GM12878 (cell line): ENCODE results near the gene CDC42BPA. TPM values are rescaled to one million over a fixed set of nuclear protein-coding genes. Genes with fewer than 3 reads are reported as not detected.

Experiments used
- ATAC-seq: fragments of 200-7000 bp; cut with Tn5 transposase; 3 replicates; pipeline ENCODE4 v1.9.1; 2020; ENCODE audit warnings: mild to moderate bottlenecking, moderate library complexity
- BruUV-seq: library from RNA; stranded (reverse); fragments of 400-500 nt; replicated peaks from 2 replicates; lab custom pipeline; 2021; lab: Mats Ljungman, UMichigan
- CTCF ChIA-PET: fragments of 300-600 bp; sonication (Branson Sonifier 250); formaldehyde crosslinking; extraction: SDS; loops from one replicate; lab custom pipeline; 2021; ENCODE audit warnings: inconsistent platforms; lab: Yijun Ruan, JAX
- POLR2A ChIA-PET: fragments of 350-600 bp; formaldehyde crosslinking; extraction: SDS; loops from one replicate; lab custom pipeline; 2021; ENCODE audit warnings: inconsistent platforms; lab: Charles Lee
- RAD21 ChIA-PET: fragments of 300-600 bp; sonication (Branson Sonifier 250); formaldehyde crosslinking; loops from one replicate; lab custom pipeline; 2023; ENCODE audit warnings: antibody characterized with exemption; ENCODE audit not compliant: unreplicated experiment; lab: Charles Lee
- SMC1A ChIA-PET: fragments of 300-600 bp; sonication (Branson Sonifier 250); formaldehyde crosslinking; loops from one replicate; lab custom pipeline; 2023; ENCODE audit not compliant: unreplicated experiment, uncharacterized antibody; lab: Charles Lee
- DNase-seq: peaks from one replicate; pipeline ENCODE4 v3.0.0-alpha.2; 2011; ENCODE audit warnings: low read depth, low spot score
- FAIRE-seq: peaks from 3 replicates; lab custom pipeline; 2011; peaks lifted over from hg19 to GRCh38; lab: Jason Lieb, UNC
- H2AFZ ChIP-seq: 2 replicates; pipeline ENCODE4 v1.6.0; 2011; ENCODE audit warnings: low read depth, low read length, control low read depth; ENCODE audit not compliant: control insufficient read depth
- H3K27ac ChIP-seq: 2 replicates; pipeline ENCODE4 v1.5.1; 2011; ENCODE audit warnings: control low read depth; ENCODE audit not compliant: control insufficient read depth, insufficient read depth
- H3K27me3 ChIP-seq, 2 experiments: replicated peaks in 1 of 2; 2 replicates each; pipeline versions ENCODE4 v1.6.0 to v1.6.1; 2011; ENCODE audit warnings: low read length in 1 of 2; ENCODE audit not compliant: control insufficient read depth in 2 of 2, insufficient read depth in 2 of 2
- H3K36me3 ChIP-seq, 2 experiments: 2 replicates each; pipeline ENCODE4 v1.5.1; 2011; ENCODE audit warnings: low read length in 1 of 2; ENCODE audit not compliant: control insufficient read depth in 2 of 2, insufficient read depth in 2 of 2
- H3K4me1 ChIP-seq: 2 replicates; pipeline ENCODE4 v1.6.1; 2011; ENCODE audit warnings: mild to moderate bottlenecking, low read length, moderate library complexity, mixed read lengths; ENCODE audit not compliant: control insufficient read depth, insufficient read depth
- H3K4me2 ChIP-seq: 2 replicates; pipeline ENCODE4 v1.6.0; 2011; ENCODE audit warnings: control low read depth; ENCODE audit not compliant: control insufficient read depth, insufficient read depth
- H3K4me3 ChIP-seq: fragments of 200-600 bp; sonication (generic); 2 replicates; pipeline ENCODE4 v1.5.1; 2016
- H3K79me2 ChIP-seq: 2 replicates; pipeline ENCODE4 v1.6.0; 2011; ENCODE audit warnings: low read length; ENCODE audit not compliant: control insufficient read depth, insufficient read depth
- H3K9ac ChIP-seq: 2 replicates; pipeline ENCODE4 v1.8.0; 2011; ENCODE audit warnings: low read length, control low read depth, mixed read lengths; ENCODE audit not compliant: control insufficient read depth, insufficient read depth
- H3K9me3 ChIP-seq: replicated peaks from 3 replicates; pipeline ENCODE4 v1.5.1; 2011; ENCODE audit warnings: mild to moderate bottlenecking, low read length; ENCODE audit not compliant: control insufficient read depth, insufficient read depth
- H4K20me1 ChIP-seq: 2 replicates; pipeline ENCODE4 v1.6.0; 2011; ENCODE audit not compliant: control insufficient read depth, insufficient read depth
- ASH2L ChIP-seq: fragments of 300-600, 200-600 bp; sonication (generic); IDR thresholded peaks from 2 replicates; pipeline ENCODE4 v1.6.1; 2017; ENCODE audit warnings: low read depth, mild to moderate bottlenecking, borderline replicate concordance
- BMI1 ChIP-seq: fragments of 450-650 bp; IDR thresholded peaks from 2 replicates; pipeline ENCODE4 v1.6.1; 2016; ENCODE audit warnings: mild to moderate bottlenecking, moderate library complexity, borderline replicate concordance
- CREB1 ChIP-seq: IDR thresholded peaks from 2 replicates; pipeline ENCODE4 v1.6.1; 2012; ENCODE audit warnings: low read depth, mild to moderate bottlenecking, inconsistent platforms
- CUX1 ChIP-seq: IDR thresholded peaks from 2 replicates; pipeline ENCODE4 v1.6.1; 2012; ENCODE audit warnings: improper control_type of control experiment, low read depth, low read length; ENCODE audit not compliant: insufficient replicate concordance
- FOXK2 ChIP-seq: fragments of 450-650 bp; IDR thresholded peaks from 2 replicates; pipeline ENCODE4 v1.6.1; 2017; ENCODE audit warnings: mild to moderate bottlenecking, moderate library complexity
- IKZF1 ChIP-seq: fragments of 450-650 bp; conservative IDR thresholded peaks from 2 replicates; pipeline ENCODE4 v1.6.1; 2017; ENCODE audit warnings: antibody characterized with exemption, mild to moderate bottlenecking
- IKZF2 ChIP-seq, 2 experiments: fragments of 450-650 bp; IDR thresholded peaks; 2 replicates each; pipeline ENCODE4 v1.6.1; 2017; ENCODE audit warnings: mild to moderate bottlenecking in 2 of 2, moderate library complexity in 2 of 2
- LARP7 ChIP-seq: fragments of 450-650 bp; IDR thresholded peaks from 2 replicates; pipeline ENCODE4 v1.6.1; 2017; ENCODE audit warnings: mild to moderate bottlenecking
- TCF3 ChIP-seq: IDR thresholded peaks from 2 replicates; pipeline ENCODE4 v1.6.1; 2012; ENCODE audit warnings: low read depth, mild to moderate bottlenecking, low read length, borderline replicate concordance; ENCODE audit not compliant: insufficient read depth
- ZBTB4 ChIP-seq: fragments of 450-650 bp; formaldehyde crosslinking; IDR thresholded peaks from 2 replicates; pipeline ENCODE4 v1.4.0; 2022; ENCODE audit warnings: mild to moderate bottlenecking, moderate library complexity
- WGBS: methylation state at CpG from one replicate; pipeline ENCODE4 v1.1.6; 2016; ENCODE audit warnings: low lambda C conversion rate; ENCODE audit not compliant: insufficient replicate concordance, insufficient coverage; ENCODE audit errors: missing lambda C conversion rate; 5-methylcytosine and 5-hydroxymethylcytosine counted together
- in situ Hi-C: fragments of 300-500 bp; cut with MboI; formaldehyde crosslinking; loops from 9 replicates; pipeline ENCODE4 v1.14.3; 2018; ENCODE audit warnings: mixed read lengths
- intact Hi-C: fragments of 100-400 bp; cut with micrococcal nuclease; formaldehyde crosslinking; loops from one replicate; pipeline ENCODE4 v1.14.2; 2022; ENCODE audit not compliant: unreplicated experiment
- polyA plus RNA-seq, 11 experiments: library from polyadenylated mRNA; depleted of rRNA in 4 of 11; unstranded in 6 of 11; stranded (reverse) in 5 of 11; fragments of >200 nt; fragmentation: Nextera tagmentation in 4 of 11; fragmentation: Illumina TruSeq in 1 of 11; extraction: Ambion mirVana in 4 of 11; extraction: Trizol in 1 of 11; gene quantifications; 1 replicate in 1 of 11; 2 replicates in 10 of 11; pipeline versions ENCODE4 v1.2.1 to v1.2.3, GENCODE V29; 2011 to 2016; ENCODE audit warnings: inconsistent platforms in 2 of 11, missing spikeins in 2 of 11, low read depth in 1 of 11
- total RNA-seq, 4 experiments: library from RNA; depleted of rRNA in 3 of 4; stranded (reverse); fragments of >200 nt in 3 of 4; fragmentation: Illumina TruSeq in 1 of 4; extraction: Trizol in 1 of 4; gene quantifications; 2 replicates each; pipeline versions ENCODE4 v1.2.1 to v1.2.3, GENCODE V29; 2013 to 2021
- TF ChIP-seq, protein P1 (sequence below): IDR thresholded peaks from 2 replicates; pipeline ENCODE4 v1.6.1; 2012; ENCODE audit warnings: low read depth, low read length, improper control_type of control experiment
- TF ChIP-seq, protein P2 (sequence below): IDR thresholded peaks from 2 replicates; pipeline ENCODE4 v1.6.1; 2012; ENCODE audit warnings: low read depth, low read length, improper control_type of control experiment
- TF ChIP-seq, protein P3 (sequence below), 3 experiments: IDR thresholded peaks in 2 of 3; conservative IDR thresholded peaks in 1 of 3; 2 replicates each; pipeline ENCODE4 v1.5.1; 2011; ENCODE audit warnings: low read depth in 3 of 3, low read length in 3 of 3, mild to moderate bottlenecking in 3 of 3, control low read depth in 2 of 3, moderate library complexity in 2 of 3, inconsistent platforms in 1 of 3, mixed read lengths in 1 of 3; ENCODE audit not compliant: control insufficient read depth in 2 of 3, insufficient read depth in 1 of 3; ENCODE audit errors: extremely low read depth in 1 of 3

CDC42BPA gene
- total and polyA plus RNA-seq, 10 of the 15 experiments (the other 5 are each of a cell fraction or from before 2014, with no cell fraction given): 0.02 to 0.52 (median 0.10) TPM

DNA sequence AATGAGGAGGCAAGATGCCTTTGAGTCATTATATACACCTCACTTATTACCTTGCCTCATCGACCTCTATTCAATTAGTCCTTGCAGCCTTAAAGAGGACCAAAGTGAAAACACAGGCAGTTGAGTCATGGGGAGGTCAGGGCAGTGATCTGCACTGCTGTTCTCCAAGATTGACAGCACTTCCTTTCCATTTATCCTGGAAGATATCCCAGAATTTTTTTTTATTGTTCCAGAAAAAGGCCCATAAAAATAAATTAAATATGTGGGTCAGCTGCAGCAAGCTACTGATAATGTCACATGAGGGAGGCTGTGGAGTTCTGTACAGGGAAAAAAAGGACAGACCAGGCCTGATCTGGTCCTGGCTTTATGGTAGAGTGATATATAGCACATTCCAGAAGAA is 33.2 kb upstream of the CDC42BPA start:
- BruUV-seq: no TSS peak
- DNase-seq (no peak), ATAC-seq (no peak), FAIRE-seq (no peak)
- Histone ChIP-seq H3K27me3 (no peaks in the 10 kb centered on the region), H3K36me3 (no peaks in the 10 kb centered on the region), H3K9me3 (no peaks in the 10 kb centered on the region), H3K4me2 (no peak overlapping the region), H3K27ac (no peak overlapping the region), H4K20me1 (no peaks in the 10 kb centered on the region), H3K4me1 (no peaks in the 10 kb centered on the region), H3K9ac (no peak overlapping the region), H2AFZ (no peak overlapping the region), H3K79me2 (no peaks in the 10 kb centered on the region), H3K4me3 (no peak overlapping the region)
- WGBS: 0% methylated on average over 1 of the region's 1 CpG
- in situ Hi-C loops: no loop called here
- RAD21 ChIA-PET: no interaction called here
- SMC1A ChIA-PET: no interaction called here
- CTCF ChIA-PET: no interaction called here
- POLR2A ChIA-PET: no interaction called here
- intact Hi-C loops: no loop called here
- TF ChIP-seq ZBTB4 (no peak), CUX1 (no peak), IKZF1 (no peak), LARP7 (no peak), TCF3 (no peak), CREB1 (no peak), ASH2L (no peak), BMI1 (no peak), IKZF2 (IDR thresholded peaks at IDR 0.05) (no peak), FOXK2 (no peak)
- TF ChIP-seq, protein P1, sequence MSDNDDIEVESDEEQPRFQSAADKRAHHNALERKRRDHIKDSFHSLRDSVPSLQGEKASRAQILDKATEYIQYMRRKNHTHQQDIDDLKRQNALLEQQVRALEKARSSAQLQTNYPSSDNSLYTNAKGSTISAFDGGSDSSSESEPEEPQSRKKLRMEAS: no peak
- TF ChIP-seq, protein P2, sequence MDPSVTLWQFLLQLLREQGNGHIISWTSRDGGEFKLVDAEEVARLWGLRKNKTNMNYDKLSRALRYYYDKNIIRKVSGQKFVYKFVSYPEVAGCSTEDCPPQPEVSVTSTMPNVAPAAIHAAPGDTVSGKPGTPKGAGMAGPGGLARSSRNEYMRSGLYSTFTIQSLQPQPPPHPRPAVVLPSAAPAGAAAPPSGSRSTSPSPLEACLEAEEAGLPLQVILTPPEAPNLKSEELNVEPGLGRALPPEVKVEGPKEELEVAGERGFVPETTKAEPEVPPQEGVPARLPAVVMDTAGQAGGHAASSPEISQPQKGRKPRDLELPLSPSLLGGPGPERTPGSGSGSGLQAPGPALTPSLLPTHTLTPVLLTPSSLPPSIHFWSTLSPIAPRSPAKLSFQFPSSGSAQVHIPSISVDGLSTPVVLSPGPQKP: no peak
- TF ChIP-seq, protein P3, sequence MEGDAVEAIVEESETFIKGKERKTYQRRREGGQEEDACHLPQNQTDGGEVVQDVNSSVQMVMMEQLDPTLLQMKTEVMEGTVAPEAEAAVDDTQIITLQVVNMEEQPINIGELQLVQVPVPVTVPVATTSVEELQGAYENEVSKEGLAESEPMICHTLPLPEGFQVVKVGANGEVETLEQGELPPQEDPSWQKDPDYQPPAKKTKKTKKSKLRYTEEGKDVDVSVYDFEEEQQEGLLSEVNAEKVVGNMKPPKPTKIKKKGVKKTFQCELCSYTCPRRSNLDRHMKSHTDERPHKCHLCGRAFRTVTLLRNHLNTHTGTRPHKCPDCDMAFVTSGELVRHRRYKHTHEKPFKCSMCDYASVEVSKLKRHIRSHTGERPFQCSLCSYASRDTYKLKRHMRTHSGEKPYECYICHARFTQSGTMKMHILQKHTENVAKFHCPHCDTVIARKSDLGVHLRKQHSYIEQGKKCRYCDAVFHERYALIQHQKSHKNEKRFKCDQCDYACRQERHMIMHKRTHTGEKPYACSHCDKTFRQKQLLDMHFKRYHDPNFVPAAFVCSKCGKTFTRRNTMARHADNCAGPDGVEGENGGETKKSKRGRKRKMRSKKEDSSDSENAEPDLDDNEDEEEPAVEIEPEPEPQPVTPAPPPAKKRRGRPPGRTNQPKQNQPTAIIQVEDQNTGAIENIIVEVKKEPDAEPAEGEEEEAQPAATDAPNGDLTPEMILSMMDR (IDR thresholded peaks at IDR 0.05 in 2 of 3, conservative IDR thresholded peaks at IDR 0.05 in 1 of 3; ENCODE audit: control insufficient read depth in 2 of 3, extremely low read depth in 1 of 3, insufficient read depth in 1 of 3, low read depth in 3 of 3, low read length in 3 of 3): no peak
